Epithelial cell of esophagus (primary cell): ENCODE measurements around the gene COMMD10.
A peak's percentile ranks its signal among the peaks of the same experiment; 100 is the strongest.

Experiments used
- DNase-seq: peaks from one replicate; pipeline ENCODE4 v3.0.0; 2010; ENCODE audit warnings: low read depth
- H3K4me3 ChIP-seq: 2 replicates; pipeline ENCODE4 v1.5.1; 2011; ENCODE audit warnings: mild to moderate bottlenecking, low read length, control low read depth
- TF ChIP-seq, protein P1 (sequence below): IDR thresholded peaks from 2 replicates; pipeline ENCODE4 v1.5.1; 2011; ENCODE audit warnings: low read depth, mild to moderate bottlenecking, low read length, control low read depth, inconsistent platforms; ENCODE audit not compliant: insufficient read depth; ENCODE audit errors: missing control alignments

The COMMD10 gene

DNA sequence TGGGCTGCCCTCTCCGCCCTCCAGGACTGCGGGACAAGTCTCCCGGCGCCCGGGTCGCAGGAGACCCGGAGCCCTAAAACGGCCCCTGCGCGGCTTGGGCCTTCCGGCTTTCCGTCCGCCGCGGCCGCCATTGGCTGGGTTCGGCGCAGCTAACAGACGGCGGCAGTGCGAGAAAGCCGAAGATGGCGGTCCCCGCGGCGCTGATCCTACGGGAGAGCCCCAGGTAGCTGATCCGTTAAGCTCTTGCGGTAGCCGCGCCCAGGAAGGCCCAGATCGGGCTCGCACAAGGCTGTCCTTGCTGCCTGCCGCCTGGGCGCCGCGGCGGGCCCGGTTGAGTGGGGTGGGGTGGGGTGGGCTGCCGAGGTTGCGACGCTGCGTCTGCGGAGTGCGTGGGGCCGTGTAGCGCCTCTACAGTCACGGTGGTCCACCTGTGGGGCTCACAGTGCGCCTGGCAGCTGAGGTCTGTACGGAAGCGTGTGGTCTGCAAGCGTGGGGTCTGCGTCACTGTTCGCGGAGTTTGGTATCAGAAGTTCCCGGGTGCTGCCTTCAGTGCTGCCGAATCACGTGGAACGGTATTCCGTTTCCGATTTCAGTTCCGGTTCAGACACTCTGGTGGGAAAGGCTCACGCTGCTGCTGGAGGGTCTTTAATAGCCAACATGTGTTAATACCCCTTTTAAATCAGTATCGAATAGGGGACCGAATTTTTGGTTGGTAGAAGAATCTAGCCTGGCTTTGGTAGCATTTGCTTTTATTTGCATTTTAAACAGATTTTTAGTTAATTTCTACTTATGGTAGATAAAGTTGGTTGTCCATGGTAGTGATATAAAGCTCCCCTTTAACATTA, at the start of gene COMMD10:
TSS of gene COMMD10 (plus strand) at position 155 of the 845 bp plus-strand sequence.
- TF ChIP-seq, protein P1, sequence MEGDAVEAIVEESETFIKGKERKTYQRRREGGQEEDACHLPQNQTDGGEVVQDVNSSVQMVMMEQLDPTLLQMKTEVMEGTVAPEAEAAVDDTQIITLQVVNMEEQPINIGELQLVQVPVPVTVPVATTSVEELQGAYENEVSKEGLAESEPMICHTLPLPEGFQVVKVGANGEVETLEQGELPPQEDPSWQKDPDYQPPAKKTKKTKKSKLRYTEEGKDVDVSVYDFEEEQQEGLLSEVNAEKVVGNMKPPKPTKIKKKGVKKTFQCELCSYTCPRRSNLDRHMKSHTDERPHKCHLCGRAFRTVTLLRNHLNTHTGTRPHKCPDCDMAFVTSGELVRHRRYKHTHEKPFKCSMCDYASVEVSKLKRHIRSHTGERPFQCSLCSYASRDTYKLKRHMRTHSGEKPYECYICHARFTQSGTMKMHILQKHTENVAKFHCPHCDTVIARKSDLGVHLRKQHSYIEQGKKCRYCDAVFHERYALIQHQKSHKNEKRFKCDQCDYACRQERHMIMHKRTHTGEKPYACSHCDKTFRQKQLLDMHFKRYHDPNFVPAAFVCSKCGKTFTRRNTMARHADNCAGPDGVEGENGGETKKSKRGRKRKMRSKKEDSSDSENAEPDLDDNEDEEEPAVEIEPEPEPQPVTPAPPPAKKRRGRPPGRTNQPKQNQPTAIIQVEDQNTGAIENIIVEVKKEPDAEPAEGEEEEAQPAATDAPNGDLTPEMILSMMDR = no peak
- peak within 1 kb of the TSS; percentile 89 for H3K4me3 ChIP-seq
- DNase-seq = peak; percentile 83

DNA sequence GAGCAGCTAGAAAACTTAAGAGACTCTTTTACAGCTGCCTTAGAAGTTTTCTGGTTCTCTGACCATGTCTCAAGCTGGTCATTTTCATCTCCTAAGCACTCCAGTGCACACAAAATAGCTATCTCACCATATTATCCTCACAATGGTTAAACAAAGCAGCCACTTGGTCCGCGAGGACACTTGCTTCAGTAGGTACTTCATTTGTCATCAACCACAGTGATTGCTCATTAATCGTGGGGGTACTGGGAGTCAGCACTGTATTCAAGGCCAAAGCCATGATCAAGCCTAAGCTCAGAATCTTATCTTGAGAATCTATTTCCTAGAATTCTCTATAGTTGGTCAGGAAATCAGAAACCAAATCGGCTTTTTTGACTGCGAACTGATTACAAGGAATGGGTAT, 49.7 kb upstream of the COMMD10 start:
- no peak for DNase-seq
- H3K4me3 ChIP-seq = no peak overlapping the region
- TF ChIP-seq, protein P1 = no peak

DNA sequence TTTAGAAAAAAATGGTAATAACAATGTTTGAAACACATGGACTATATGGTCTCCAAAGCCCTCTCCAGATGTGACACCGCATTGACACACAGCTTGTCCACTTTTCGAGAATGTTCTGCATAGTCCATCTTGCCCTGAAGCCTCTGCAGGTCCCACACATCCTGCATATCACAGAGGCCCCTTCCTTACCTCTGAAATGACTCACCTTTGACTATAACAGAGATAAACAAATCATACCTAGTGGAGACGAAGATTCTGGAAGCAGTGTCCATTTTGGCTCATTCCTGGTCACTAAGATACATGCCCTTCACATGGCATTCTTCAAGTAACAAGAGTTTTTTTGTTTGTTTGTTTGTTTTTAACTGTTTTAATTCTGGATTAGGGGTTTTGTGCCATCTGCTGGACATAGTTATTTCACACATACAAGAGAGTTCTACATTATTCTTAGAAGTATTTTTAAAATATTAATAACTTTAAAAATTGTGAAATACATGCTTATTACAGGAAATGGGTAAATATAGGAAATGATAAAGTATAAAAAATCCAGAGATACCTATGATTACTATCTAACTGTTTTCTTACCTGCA, 47.5 kb upstream of the COMMD10 start:
- no peak overlapping the region for H3K4me3 ChIP-seq
- no peak for DNase-seq
- TF ChIP-seq, protein P1 = no peak

DNA sequence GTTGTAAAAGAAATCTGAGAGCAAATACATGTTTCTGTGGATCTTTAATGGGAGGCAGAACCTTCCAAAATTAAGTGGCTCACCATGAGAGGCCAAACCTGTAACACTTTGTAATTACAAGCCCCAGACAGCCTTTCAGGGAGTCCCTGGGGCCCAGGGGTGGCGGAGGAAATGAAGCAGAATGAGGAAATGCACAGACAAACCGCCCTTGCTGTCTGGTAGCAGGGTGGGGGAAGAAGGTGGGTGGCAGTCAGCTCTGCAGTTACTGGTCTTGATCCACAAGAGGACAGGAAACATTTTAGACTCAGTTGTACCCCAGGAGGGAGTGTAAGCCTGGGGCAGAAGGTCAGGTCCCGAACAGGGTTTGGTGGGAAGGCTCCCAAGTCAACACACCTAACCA, 46.0 kb upstream of the COMMD10 start:
- TF ChIP-seq, protein P1 = no peak
- DNase-seq = no peak
- no peak overlapping the region for H3K4me3 ChIP-seq

DNA sequence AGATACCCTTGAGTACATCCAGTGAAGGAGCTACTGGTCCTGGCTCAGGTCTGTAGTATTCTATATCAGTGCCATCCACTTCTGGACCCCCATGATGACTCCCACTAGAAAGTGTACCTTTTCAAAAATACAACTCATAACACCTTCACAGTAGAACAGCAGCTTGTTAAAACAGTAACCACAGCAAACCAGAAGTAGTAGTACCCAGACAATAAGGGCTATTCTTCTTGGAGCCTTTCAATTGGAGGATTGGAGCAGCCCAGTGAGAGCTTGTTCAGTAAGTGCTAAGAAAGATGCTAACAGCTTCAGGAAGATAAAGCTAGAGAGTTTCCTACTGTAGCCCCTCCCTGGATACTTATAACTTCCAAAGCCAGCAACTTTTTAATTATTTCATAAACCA, 42.5 kb upstream of the COMMD10 start:
- H3K4me3 ChIP-seq = no peak overlapping the region
- TF ChIP-seq, protein P1 = no peak
- no peak for DNase-seq

DNA sequence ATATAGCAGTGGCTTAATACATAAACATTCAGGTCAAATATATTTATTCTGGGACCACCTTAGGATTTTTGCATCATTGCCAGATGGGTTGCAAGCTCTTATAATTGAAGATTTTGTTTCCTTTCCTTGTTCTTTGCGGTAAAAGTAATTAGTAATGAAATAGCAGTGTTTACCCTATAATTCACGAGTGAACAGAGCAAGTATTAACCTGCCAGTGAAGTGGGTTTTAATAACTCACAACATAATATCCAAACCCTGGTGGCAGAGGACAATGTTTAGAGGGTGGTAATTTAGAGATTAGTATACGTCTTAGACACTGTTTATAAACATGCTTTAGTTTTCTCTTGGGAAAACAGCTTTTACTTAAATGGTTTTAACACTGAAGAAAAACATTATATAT, 40.8 kb upstream of the COMMD10 start:
- DNase-seq = no peak
- H3K4me3 ChIP-seq = no peak overlapping the region
- TF ChIP-seq, protein P1 = no peak
